Effector memory CD8-positive, alpha-beta T cell (primary cell): ENCODE data around the gene TRPM7.
A peak's percentile ranks its signal among the peaks of the same experiment; 100 is the strongest.
"Not testable (repeated sequence)": the region's sequence is repeated elsewhere in the genome, so short reads cannot be mapped to it uniquely, and the experiment has no call there.

ENCODE experiments used
- ATAC-seq: fragments of 150-1000 bp; cut with Tn5 transposase; replicated peaks from 2 replicates; pipeline ENCODE4 v1.10.0; 2021; ENCODE audit warnings: mild to moderate bottlenecking, moderate library complexity
- DNase-seq, 3 experiments: peaks; one replicate each; pipeline ENCODE4 v3.0.0; 2021
- H3K27ac Mint-ChIP-seq, 2 donors: one replicate each; pipeline ENCODE4 v1.8.0; 2022; ENCODE audit warnings: mild to moderate bottlenecking in 2 of 2, mixed read lengths in 2 of 2, moderate library complexity in 2 of 2
- H3K27me3 Mint-ChIP-seq, 2 donors: one replicate each; pipeline ENCODE4 v1.8.0; 2022; ENCODE audit warnings: mixed read lengths in 2 of 2
- H3K36me3 Mint-ChIP-seq: one replicate; pipeline ENCODE4 v1.8.0; 2022; ENCODE audit warnings: mild to moderate bottlenecking, moderate library complexity, mixed read lengths; ENCODE audit not compliant: insufficient read depth
- H3K4me1 Mint-ChIP-seq, 2 donors: one replicate each; pipeline ENCODE4 v1.8.0; 2022; ENCODE audit warnings: low read depth in 2 of 2, mixed read lengths in 2 of 2
- H3K4me3 Mint-ChIP-seq, 2 donors: one replicate each; pipeline ENCODE4 v1.8.0; 2022; ENCODE audit warnings: mild to moderate bottlenecking in 2 of 2, mixed read lengths in 2 of 2, moderate library complexity in 2 of 2
- H3K9me3 Mint-ChIP-seq, 2 donors: one replicate each; pipeline ENCODE4 v1.8.0; 2022; ENCODE audit warnings: mixed read lengths in 2 of 2

Gene TRPM7

DNA sequence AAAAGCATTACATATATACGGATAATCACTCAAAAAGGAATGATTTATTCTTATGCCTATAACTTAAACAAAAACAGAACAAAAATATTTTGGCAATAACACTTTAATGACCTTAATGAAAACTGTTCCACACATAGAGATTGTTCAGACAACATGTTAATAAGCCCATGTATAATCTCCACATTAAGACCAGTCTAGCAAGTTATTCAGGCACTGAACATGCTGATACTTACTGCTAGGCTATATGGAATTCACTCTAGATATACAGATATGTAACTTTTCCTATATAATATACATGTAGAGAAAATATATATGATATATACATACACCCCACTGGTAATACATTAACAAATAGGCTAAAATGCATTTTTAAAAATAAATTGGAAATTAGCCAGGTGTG is 96.3 kb downstream of the TRPM7 start:
- Mint-ChIP-seq H3K4me1 (peaks cover 0 to 3% of the 10 kb centered on the region in 2 donors), H3K27me3 (no peaks in the 10 kb centered on the region), H3K27ac (no peak overlapping the region), H3K9me3 (no peaks in the 10 kb centered on the region), H3K36me3 (peaks cover 88% of the 10 kb centered on the region), H3K4me3 (no peak overlapping the region)
- ATAC-seq, result no peak
- DNase-seq, result no peak

DNA sequence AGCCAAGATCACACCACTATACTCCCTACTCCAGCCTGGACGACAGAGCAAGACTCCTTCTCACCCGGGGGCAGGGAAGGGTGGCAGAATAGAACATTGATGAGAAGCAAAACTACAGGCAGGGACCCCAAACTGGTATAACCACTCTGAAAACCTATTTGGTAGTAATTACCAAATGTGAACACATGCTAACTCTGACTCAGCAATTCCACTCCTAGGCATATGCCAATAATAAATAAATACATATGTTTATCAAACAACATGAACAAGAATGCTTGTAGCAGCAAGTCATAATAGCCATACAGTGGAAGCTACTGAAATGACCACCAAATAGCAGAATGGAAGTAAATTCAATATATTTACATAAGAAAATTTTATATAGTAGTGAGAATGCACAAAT is 109.1 kb downstream of the TRPM7 start:
- no peak for DNase-seq
- H3K4me3 Mint-ChIP-seq, result no peak overlapping the region
- H3K27ac Mint-ChIP-seq, result no peak overlapping the region
- ATAC-seq, result no peak
- no peaks in the 10 kb centered on the region for H3K27me3 Mint-ChIP-seq
- H3K36me3 Mint-ChIP-seq, result peaks cover 52% of the 10 kb centered on the region
- H3K9me3 Mint-ChIP-seq, result no peaks in the 10 kb centered on the region
- H3K4me1 Mint-ChIP-seq, result no peaks in the 10 kb centered on the region

DNA sequence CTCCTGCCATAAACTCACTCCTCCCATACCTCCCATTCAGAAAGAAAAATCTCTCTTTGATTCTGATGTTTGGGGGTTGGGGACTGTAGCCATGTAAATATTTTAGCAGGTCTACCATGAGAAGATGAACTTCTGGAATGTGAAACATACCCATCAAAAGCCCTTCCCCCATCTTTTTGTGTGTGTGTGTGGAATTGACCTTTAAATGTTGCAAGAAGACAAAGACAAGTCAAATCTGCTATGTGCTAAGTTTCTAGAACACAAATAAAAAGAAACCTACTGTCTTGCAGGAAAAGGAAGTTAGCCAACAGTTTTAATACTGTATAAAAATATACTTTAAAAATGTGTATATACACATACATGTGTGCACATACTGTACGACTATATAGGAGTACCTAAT is 110.4 kb downstream of the TRPM7 start:
- no peaks in the 10 kb centered on the region for H3K4me1 Mint-ChIP-seq
- H3K9me3 Mint-ChIP-seq, result no peaks in the 10 kb centered on the region
- H3K27ac Mint-ChIP-seq, result peak overlapping the region in 1 of 2 donors; percentile 63
- ATAC-seq (no peak), DNase-seq (no peak)
- no peak overlapping the region for H3K4me3 Mint-ChIP-seq
- peaks cover 50% of the 10 kb centered on the region for H3K36me3 Mint-ChIP-seq
- H3K27me3 Mint-ChIP-seq, result no peaks in the 10 kb centered on the region

DNA sequence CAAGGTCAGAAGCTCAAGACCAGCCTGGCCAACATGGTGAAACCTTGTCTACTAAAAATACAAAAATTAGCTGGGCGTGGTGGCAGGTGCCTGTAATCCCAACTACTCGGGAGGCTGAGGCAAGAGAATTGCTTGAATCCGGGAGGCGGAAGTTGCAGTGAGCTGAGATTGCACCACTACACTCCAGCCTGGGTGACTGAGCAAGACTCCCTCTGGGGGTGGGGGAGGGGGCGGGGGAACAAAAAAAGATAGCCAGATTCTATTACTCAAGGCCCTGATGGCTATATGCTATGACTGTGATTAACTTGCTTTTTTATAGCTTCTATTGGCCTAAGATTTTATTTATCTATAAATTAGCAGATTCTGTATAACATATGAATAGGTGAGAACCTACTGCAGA is 112.8 kb downstream of the TRPM7 start:
- peaks cover 56% of the 10 kb centered on the region for H3K36me3 Mint-ChIP-seq
- DNase-seq, ATAC-seq, H3K9me3 Mint-ChIP-seq, H3K4me3 Mint-ChIP-seq, H3K27ac Mint-ChIP-seq, H3K4me1 Mint-ChIP-seq, H3K27me3 Mint-ChIP-seq: not testable (repeated sequence)

DNA sequence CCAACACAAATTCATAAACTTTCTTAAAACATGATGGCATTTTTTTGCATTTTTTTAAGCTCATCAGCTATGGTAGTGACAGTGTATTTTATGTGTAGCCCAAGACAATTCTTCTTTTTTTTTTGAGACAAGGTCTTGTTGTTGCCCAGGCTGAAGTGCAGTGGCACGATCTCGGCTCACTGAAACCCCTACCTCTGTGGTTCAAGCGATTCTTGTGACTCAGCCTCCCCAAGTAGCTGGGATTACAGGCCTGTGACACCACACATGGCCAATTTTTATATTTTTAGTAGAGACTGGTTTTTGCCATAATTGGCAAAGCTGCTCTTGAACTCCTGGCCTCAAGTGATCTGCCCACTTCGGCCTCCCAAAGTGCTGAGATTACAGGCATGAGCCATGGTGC is 122.8 kb downstream of the TRPM7 start:
- H3K27me3 Mint-ChIP-seq, result no peaks in the 10 kb centered on the region
- H3K4me3 Mint-ChIP-seq, result no peak overlapping the region
- H3K36me3 Mint-ChIP-seq, result peaks cover 68% of the 10 kb centered on the region
- no peaks in the 10 kb centered on the region for H3K9me3 Mint-ChIP-seq
- peaks cover 4% of the 10 kb centered on the region in 2 donors for H3K4me1 Mint-ChIP-seq
- no peak for ATAC-seq
- H3K27ac Mint-ChIP-seq, result peak overlapping the region in 1 of 2 donors; percentile 3
- no peak for DNase-seq

DNA sequence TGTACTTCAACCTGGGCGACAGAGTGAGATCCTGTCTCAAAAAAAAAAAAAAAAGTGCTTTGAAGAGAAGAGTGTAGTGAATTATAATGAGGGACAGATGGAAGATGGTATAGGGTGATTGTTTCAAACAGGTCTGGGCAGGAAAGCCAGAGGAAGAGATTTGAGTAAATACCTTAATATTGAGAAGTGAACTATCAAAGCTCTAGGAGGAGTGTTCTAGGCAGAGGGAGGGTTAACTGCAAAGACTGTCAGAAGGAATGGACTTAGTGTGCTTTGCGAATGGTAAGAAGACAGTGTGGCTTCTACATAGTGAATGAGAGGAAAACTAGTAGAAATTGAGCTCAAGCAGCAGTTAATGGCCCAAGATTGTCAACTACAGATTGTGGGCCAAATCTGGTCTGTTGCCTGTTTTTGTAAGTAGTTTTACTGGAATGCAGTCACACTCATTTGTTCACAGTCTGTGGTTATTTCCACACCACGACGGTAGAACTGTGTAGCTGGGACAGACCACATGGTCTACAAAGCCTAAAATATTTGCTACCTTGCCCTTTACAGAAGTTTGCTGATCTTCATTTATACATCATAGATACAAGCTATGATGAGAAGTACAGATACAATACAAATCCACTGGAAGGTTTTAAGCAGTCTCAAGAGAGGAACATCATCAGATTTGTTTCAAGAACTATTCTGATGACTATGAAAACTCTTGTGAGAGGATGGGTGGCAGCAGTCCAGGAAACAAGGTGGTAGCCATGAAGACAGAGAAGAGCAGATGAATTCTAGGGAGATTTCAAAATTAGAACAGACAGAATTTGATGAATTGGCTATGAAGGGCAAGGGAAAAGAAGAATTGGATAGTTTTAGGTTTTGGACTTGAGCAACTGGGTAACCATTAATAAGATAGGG is 123.6 kb downstream of the TRPM7 start:
- ATAC-seq, result no peak

DNA sequence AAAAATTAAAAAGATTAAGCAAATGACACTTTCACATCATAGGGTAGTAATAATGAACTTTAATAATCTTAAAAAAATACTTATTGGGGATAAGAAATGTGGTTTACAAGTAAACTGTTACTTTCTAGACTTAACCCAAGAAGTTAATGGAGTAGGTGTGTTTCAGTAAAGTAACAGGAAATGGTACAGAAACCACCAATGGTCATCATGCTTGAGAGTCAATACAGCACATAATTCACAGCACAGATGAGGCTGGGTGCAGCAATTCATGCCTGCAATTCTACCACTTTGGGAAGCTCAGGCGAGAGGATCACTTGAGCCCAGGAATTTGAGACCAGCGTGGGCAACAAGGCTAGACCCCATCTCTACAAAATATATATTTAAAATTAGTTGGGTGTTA is 128.6 kb downstream of the TRPM7 start:
- peak overlapping the region; percentile 17 to 58 for H3K27ac Mint-ChIP-seq
- H3K27me3 Mint-ChIP-seq, result no peaks in the 10 kb centered on the region
- peaks cover 35% of the 10 kb centered on the region for H3K36me3 Mint-ChIP-seq
- no peak overlapping the region for H3K4me3 Mint-ChIP-seq
- H3K4me1 Mint-ChIP-seq, result peaks cover 0 to under 1% of the 10 kb centered on the region in 2 donors
- peak; percentile 42 for ATAC-seq
- DNase-seq, result no peak
- no peaks in the 10 kb centered on the region for H3K9me3 Mint-ChIP-seq

More for the DNA sequence above, 123.6 kb downstream of the TRPM7 start:
- Mint-ChIP-seq H3K27me3 (no peaks in the 10 kb centered on the region), H3K4me1 (peaks cover 4% of the 10 kb centered on the region in 2 donors), H3K4me3 (no peak overlapping the region), H3K36me3 (peaks cover 60% of the 10 kb centered on the region), H3K9me3 (no peaks in the 10 kb centered on the region), H3K27ac (peak overlapping the region; percentile 3 to 14)
- DNase-seq, result no peak

DNA sequence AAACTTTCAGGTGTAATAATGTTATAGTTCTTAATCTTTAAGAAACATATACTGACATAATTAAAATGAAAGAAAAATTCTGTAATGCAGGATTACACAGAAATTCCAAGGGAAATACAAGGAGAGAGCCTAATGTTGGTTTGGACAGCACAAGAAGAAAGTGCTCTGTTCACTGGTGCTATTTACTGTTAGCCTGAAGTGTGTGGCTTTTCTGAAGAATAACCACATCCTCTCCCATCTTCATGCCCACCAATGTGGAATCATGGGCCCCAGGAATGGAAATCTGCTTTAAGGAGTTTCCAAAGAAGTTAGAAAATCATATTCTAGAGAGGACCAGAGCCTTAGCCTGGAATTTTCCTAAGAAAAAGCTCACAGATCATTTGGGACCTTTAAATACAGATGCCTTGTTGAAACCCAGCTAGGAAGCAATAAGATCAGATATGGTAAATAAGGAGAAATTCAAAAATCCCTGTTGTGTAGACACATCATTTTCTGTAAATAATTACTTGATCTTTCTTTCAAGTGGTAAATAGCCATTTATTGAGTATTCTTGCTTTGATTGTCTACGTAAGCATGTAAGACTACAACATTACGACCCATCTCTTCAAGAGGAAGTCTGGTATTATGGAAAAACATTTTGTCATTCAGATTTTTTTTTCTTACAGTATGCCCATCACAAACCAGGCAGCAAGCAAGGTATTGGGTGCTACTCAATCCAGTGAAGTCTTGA is 129.8 kb downstream of the TRPM7 start:
- H3K9me3 Mint-ChIP-seq, result no peaks in the 10 kb centered on the region
- H3K27me3 Mint-ChIP-seq, result no peaks in the 10 kb centered on the region
- no peaks in the 10 kb centered on the region for H3K4me1 Mint-ChIP-seq
- H3K36me3 Mint-ChIP-seq, result peaks cover 25% of the 10 kb centered on the region
- no peak for ATAC-seq
- H3K4me3 Mint-ChIP-seq, result no peak overlapping the region
- H3K27ac Mint-ChIP-seq, result peak overlapping the region in 1 of 2 donors; percentile 58
- DNase-seq, result no peak

DNA sequence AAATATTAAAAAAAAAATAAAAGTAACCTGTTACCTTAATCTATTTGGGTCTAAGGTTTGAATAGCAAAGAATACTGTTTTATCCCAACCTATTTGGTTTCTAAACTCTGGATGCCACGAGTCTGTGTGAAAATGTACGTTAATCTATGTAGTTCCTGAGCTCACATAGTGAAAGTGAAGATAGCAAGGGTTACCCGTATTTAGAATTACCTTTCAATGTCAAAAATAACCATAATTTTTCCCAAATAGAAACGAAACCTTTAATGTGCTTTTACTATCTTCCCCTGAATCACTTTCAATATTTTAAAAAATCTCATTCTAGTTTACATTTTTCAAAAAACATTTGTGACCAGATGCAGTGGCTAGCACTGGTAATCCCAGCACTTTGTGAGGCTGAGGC is 134.4 kb downstream of the TRPM7 start:
- Mint-ChIP-seq H3K4me3 (no peak overlapping the region), H3K27me3 (peaks cover under 1% of the 10 kb centered on the region in 2 donors), H3K4me1 (no peaks in the 10 kb centered on the region), H3K9me3 (no peaks in the 10 kb centered on the region), H3K27ac (peak overlapping the region in 1 of 2 donors; percentile 1), H3K36me3 (no peaks in the 10 kb centered on the region)
- DNase-seq, result no peak
- no peak for ATAC-seq

DNA sequence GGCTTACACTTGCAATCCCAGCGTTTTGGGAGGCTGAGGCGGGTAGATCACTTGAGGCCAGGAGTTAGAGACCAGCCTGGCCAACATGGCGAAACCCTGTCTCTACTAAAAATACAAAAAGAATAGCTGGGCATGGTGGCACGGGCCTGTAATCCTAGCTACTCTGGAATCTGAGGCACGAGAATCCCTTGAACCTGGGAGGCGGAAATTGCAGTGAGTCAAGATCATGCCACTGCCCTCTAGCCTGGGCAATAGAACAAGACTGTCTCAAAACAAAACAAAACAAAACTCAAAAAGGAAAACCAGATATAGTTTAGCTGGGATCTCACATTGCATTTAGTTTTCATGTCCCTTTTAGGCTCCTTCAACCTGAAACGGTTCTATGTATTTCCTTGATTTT is 137.3 kb downstream of the TRPM7 start:
- ATAC-seq (no peak), DNase-seq (no peak)
- no peak overlapping the region for H3K27ac Mint-ChIP-seq
- H3K27me3 Mint-ChIP-seq, result peaks cover 8 to 15% of the 10 kb centered on the region in 2 donors
- H3K4me3 Mint-ChIP-seq, result no peak overlapping the region
- H3K4me1 Mint-ChIP-seq, result no peaks in the 10 kb centered on the region
- no peaks in the 10 kb centered on the region for H3K9me3 Mint-ChIP-seq
- no peaks in the 10 kb centered on the region for H3K36me3 Mint-ChIP-seq

DNA sequence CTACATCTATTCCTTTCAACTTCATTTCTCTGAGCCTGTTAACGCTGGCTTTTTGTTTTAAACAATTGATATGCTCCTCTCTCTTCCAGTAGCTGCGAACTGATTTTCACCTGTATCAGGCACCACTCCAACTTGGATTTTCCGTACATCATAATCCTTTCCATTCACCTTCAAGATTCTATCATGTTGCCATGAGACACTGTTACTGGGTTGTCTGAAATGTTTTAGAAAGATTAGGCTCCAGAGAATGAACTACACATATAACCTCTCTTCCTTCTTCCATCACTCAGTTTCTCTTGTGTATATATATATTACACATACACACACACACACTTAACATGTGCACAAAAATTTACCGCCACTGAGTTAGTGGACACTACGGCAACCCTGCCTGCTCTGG is 140.0 kb downstream of the TRPM7 start, which contains the start of gene USP50:
Gene USP50 (minus strand): TSS at position 101 of the 400 bp plus-strand sequence. CDS start 141 bp downstream, outside the sequence.
- H3K27ac Mint-ChIP-seq, result no peak within 1 kb of the TSS
- peaks cover 8 to 30% of the 10 kb centered on the region in 2 donors for H3K27me3 Mint-ChIP-seq
- no peaks in the 10 kb centered on the region for H3K4me1 Mint-ChIP-seq
- H3K9me3 Mint-ChIP-seq, result no peaks in the 10 kb centered on the region
- H3K4me3 Mint-ChIP-seq, result no peak within 1 kb of the TSS
- H3K36me3 Mint-ChIP-seq, result no peaks in the 10 kb centered on the region
- DNase-seq (no peak), ATAC-seq (no peak)

DNA sequence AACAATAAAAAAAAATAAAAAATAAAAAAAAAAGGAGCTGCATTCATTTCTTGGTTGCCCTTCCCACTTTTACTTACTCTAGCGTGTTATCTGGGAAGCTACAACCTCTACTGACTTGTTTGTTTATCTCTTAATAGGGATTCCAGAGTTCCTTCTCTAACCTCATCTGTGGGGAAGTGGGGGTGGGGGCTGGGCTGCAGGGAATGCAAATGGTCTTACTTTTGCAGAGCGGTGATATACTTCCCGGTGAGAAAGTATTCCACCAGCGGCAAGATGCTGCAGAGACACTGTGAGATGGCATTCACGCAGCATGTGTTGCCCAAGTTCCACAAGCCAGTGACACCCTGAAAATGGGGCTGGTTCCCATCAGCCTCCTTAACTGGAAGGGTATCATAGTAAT is 142.2 kb downstream of the TRPM7 start:
- ATAC-seq (no peak), DNase-seq (no peak)
- Mint-ChIP-seq H3K9me3 (no peaks in the 10 kb centered on the region), H3K36me3 (no peaks in the 10 kb centered on the region), H3K4me1 (no peaks in the 10 kb centered on the region), H3K4me3 (no peak overlapping the region), H3K27me3 (peaks cover 8 to 30% of the 10 kb centered on the region in 2 donors), H3K27ac (no peak overlapping the region)

DNA sequence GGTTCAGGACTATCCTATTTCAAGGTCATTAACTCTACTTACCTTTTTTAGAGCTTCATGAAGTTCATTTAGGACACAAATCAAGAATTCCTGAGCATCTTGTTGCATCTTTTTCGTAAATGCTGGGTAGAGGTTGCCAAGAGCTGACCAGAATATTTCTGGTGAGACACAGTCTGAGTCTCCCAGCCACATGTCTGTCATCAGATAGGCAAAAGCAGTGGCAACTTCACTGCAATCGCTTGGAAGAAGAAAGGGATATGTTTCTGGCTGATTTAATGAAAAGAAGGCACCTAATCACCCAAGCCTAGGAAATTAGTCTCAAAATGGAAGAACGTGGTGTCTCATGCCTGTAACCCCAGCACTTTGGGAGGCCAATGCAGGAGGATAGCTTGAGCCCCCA is 143.0 kb downstream of the TRPM7 start:
- H3K4me3 Mint-ChIP-seq, result no peak overlapping the region
- H3K27ac Mint-ChIP-seq, result no peak overlapping the region

DNA sequence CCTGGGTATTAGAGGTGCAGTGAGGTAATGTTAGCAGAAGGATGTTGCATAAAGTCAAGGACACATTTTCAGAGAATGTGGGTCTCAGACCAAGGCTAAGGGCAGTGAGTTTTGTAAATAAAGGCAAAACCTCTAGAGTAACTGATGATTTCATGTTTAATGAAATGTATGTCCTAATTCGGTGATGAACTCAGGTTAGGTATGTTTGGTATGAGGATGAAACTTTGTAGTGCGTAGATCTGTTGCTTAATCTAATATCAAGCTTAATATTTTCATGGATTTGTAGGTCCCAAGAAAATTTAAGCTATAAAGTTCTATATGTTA is 143.7 kb downstream of the TRPM7 start:
- H3K9me3 Mint-ChIP-seq, result no peaks in the 10 kb centered on the region
- no peak overlapping the region for H3K27ac Mint-ChIP-seq
- H3K27me3 Mint-ChIP-seq, result peaks cover 8 to 31% of the 10 kb centered on the region in 2 donors
- no peak for ATAC-seq
- DNase-seq, result no peak
- H3K4me1 Mint-ChIP-seq, result no peaks in the 10 kb centered on the region
- H3K4me3 Mint-ChIP-seq, result no peak overlapping the region
- H3K36me3 Mint-ChIP-seq, result no peaks in the 10 kb centered on the region

More for the DNA sequence above, 143.0 kb downstream of the TRPM7 start:
- ATAC-seq (no peak), DNase-seq (no peak)
- Mint-ChIP-seq H3K9me3 (no peaks in the 10 kb centered on the region), H3K4me1 (no peaks in the 10 kb centered on the region), H3K36me3 (no peaks in the 10 kb centered on the region), H3K27me3 (peaks cover 8 to 30% of the 10 kb centered on the region in 2 donors)
